ENCODE results near the gene IL7R.
A peak's percentile ranks its signal among the peaks of the same experiment; 100 is the strongest.

IL7R gene

DNA sequence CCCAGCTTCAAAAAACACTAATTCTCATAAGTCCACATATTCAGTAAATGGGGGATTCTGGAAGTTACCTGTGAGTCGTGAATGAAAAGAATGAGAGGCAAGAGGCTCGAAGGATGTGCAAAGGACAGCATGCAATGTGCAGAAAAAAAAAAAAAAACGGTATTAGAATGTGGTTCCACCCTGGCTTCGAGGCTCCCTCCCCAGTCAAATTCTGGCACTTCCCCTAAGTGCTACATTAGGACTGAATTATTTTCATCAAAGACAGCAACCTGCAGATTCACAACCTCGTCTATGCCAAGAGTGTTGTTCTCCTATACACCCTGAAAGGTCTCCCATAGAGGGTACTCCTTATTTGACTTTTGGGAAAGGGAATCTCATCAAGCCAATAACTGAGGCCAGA, 65.2 kb downstream of the IL7R start:
- DNase-seq, result no peak

DNA sequence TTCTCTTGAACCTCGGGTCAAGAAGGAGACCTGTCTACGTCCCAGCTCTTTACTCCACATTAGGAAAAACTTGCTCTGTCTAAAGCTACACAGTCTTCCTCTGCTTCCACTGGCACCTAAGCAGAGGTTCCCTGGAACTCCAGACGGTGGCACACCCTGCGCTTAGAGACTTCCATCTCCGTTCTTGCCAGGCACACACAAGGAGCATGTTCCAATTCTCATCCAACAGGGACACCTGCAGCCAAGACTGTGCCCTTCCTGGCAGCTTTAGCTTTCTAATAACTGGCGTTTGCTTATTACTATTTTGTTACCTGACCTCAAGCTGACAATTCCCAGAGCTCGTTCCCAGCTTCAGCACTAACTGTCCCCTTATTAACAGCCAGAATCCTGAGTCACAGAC, 65.8 kb downstream of the IL7R start:
- DNase-seq, result no peak

DNA sequence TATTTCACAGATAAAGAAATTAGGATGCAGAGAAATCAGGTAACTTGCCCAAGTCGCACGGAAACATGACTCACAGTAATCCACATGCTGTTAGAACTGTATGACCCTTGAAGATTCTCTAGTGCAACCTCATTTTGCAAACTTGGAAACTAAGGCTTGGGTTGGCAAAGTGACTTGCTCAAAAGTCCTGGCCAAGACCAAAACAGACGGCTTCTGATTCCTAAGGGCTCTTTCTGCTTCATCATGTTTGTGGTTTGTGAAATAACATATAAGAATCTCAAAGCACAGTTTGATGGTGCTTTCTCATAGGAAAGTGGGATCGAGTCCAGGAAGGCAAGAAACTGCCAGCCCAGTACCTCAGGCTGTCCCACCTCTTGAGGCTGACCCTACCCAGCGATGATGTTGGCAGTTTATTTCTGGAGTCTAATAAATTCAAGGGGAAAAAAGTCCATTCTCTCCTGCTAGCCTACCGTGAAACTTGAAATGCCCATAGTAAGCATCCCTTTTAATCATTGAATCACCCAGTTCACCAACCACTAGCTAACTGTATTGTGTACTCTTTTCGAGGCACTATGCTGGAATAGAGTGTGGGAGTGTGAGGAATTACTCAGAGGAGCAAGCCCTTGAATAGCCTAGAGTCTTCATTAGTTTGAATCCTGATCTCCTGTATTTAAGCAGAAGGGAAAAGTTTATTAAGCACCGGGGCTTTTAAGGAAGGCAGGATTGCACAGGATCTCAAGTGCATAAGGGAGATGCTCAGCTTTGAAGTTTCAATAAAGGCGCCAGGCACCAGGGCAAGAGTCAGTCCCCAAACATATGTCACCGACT, 67.6 kb downstream of the IL7R start:
- no peak for DNase-seq

DNA sequence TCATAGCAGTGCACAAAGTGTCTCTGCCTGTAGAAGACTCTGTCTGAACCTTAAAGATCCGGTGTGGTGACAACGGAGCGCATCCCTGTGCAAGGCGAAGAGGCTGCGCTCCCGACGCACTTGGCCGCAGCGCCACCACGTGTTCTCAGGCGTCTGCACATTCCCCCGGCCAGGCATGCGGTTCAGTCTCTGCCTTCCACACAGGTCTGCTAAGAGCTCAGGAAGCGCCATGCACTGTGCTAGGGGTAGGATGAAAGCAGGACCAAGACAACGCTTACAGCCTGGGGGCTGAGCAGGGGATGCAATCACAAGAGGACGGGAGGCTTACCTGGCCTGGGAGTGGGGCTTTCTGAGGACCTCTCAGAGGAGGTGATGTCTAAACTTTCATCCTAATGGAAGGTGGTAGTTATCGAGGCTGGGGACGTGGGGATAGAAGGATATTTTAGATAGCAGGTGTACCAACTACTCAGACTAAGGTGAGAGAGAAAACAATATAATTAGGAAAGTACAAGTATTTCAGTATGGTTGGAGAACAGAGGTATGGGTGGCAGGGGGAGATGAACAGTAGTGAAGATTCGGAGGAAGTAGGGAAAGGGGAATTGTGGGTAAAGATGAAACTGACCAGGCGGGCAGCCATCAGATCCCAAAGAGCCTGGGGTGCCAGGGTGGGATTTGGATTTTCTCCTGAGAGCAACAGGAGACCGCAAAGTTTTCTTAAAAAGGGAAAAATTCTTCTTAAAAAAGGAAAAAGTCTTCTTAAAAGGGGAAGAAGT, 68.4 kb downstream of the IL7R start:
- peak; percentile 69 for DNase-seq

GRCh38 chr5:35926389-35927051, 69.8 kb downstream of the IL7R start:
- peak; percentile 39 for DNase-seq

Measured in GDM1 (cell line).